Measurements from ENCODE around the gene SWT1.

GRCh38 chr1:185245466-185245865 is 88.5 kb downstream of the SWT1 start:
- TF ChIP-seq EZH2 (IDR thresholded peaks at IDR 0.05; ENCODE audit: borderline replicate concordance) (no peak), CTCF (IDR thresholded peaks at IDR 0.05; ENCODE audit: poor library complexity) (no peak), EZH2phosphoT487 (IDR thresholded peaks at IDR 0.05; ENCODE audit: low read depth, severe bottlenecking, unreplicated experiment) (no peak)
